HG03280 (cell line): ENCODE data around the gene RAPGEF2.

Source experiments
- ATAC-seq: cut with Tn5 transposase; IDR thresholded peaks from one replicate; pipeline ENCODE4 v1.9.1; 2021; ENCODE audit warnings: mild to moderate bottlenecking, moderate library complexity; ENCODE audit not compliant: unreplicated experiment

The RAPGEF2 gene

DNA sequence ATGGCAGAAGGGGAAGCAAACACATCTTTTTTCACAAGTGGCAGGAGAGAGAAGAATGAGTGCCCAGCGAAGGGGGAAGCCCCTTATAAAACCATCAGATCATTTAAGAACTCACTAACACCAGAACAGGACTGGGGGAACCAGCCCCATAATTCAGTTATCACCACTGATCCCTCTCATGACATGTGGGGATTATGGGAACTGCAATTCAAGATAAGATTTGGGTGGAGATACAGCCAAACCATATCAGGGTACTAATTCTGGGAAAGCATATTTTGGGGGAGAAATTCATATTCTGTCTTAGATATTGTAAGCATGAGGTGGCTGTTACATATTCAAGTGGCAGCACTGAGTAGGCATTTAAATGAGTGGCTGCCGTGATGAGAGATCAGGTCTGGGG lies 87.8 kb downstream of the RAPGEF2 start:
- no peak for ATAC-seq

- ATAC-seq = no peak
Observed at GRCh38 chr4:159191989-159192388, 89.1 kb downstream of the RAPGEF2 start.

GRCh38 chr4:159193046-159193620 lies 90.3 kb downstream of the RAPGEF2 start:
- no peak for ATAC-seq

DNA sequence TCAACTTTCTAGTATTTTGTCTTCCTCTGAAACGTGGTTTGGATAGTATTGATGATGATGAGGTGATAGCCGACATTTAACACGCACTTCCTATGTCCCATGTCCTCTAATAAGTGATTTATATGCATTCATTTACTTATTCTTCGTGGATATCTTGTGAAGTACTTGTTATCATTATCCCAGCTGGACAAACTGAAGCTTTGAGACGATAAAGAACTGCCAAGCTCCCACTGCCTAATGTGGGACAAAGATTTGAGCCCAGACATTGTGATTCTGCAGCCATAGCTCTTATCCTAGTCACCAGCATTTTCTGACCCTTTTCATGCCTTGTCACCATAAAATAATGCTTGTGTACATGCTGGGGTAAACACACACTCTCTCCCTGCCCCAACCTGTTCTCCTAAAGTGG lies 92.5 kb downstream of the RAPGEF2 start:
- no peak for ATAC-seq

- no peak for ATAC-seq
Observed at GRCh38 chr4:159197260-159197884, 94.5 kb downstream of the RAPGEF2 start.

DNA sequence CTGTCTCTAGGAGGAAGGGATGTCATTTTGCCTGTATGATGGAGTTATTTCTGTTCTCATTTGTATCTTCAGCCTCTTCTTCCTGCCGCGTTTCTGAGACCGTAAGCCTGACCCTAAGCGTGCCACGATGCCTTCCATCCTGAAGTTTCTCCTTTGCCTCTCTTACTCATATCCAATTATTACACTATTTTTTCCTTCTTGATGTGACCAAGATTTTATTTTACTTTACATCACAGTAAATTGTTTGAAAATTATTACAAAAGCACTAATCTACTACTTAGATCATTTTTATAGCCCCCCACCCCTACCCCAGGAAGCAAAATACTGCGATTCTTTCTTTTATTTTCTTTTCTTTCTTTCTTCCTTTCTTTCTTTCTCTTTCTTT lies 95.0 kb downstream of the RAPGEF2 start:
- no peak for ATAC-seq

- ATAC-seq = no peak
Observed at GRCh38 chr4:159199826-159200225, 96.9 kb downstream of the RAPGEF2 start.

DNA sequence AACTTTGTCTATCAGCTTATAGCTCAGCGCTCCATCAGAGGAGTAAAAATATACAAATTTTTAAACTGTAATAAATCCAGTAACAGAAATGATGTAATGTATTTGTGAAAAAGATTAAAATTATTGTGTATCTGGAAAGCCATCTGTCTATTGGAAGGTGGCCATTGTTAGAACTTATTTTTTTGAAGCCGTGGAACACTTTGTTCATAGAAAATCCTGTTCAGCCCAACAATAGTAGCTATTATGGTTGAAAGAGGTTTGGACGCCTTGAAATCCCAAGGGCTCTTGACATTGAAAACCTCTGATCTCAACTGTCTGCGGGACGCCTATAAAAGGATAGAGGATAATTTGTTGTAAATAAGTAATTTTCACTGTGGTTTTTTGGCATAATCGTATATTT lies 98.3 kb downstream of the RAPGEF2 start:
- ATAC-seq = no peak

DNA sequence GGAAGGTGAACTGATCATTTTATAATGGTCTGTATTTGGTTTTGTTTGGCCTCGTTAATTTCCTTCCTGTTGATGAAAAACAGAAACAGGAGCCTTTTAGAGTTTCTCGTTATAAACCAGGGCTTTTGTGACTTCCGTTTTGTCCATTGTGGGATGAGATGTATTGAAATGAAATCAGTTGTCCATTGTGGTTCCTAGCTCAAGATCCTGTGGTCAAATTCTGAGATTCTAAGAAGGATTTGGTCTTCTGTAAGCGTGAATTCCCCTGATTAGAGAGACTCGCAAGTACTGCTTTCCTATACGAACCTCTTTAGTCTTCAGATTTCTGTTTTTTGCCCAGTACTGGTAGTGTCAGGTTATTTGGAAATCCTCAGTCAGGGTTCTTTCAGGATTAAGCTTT lies 101.7 kb downstream of the RAPGEF2 start:
- no peak for ATAC-seq

- ATAC-seq = no peak
Observed at GRCh38 chr4:159205466-159205865, 102.6 kb downstream of the RAPGEF2 start.

DNA sequence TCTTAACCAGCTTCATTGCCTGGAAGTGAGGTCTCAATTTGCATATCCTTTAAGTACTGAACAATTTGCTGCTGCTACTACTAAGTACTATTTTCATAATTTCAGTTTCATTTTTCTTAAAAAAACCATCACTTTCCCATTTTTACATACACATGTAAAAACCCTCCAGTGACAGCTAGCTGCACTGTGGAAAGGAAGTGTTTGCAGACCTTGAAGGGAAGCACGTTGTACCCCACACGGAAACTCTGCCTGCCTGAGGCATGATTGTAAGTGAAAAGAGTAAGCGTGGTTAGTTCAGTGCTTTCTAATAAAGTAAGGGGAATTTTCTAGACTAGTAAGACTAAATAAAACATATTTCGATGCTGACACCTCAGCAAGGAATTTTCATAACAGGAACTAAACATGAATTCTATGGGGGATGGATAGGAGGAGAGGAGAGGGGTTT lies 103.6 kb downstream of the RAPGEF2 start:
- peak; percentile 69 for ATAC-seq

DNA sequence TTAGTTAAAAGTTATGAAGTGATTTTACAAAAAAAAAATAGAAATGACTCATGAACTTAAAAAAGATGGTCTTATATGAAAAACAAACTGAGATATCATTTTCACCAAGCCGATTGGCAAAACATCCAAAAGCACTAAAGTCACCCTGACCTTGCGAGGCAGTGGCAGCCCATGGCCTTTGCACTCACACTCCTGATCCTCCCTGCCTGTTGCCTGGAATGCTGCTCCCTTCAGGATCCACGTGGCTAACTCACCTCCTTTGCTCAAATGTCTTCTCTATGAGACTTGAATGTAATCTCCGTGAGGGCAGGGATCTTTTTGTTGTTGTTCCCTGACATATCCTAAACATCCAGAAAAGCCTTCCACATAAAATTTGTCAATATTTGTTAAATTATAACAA lies 106.4 kb downstream of the RAPGEF2 start:
- no peak for ATAC-seq

- ATAC-seq = no peak
Observed at GRCh38 chr4:159210975-159211374, 108.1 kb downstream of the RAPGEF2 start.

DNA sequence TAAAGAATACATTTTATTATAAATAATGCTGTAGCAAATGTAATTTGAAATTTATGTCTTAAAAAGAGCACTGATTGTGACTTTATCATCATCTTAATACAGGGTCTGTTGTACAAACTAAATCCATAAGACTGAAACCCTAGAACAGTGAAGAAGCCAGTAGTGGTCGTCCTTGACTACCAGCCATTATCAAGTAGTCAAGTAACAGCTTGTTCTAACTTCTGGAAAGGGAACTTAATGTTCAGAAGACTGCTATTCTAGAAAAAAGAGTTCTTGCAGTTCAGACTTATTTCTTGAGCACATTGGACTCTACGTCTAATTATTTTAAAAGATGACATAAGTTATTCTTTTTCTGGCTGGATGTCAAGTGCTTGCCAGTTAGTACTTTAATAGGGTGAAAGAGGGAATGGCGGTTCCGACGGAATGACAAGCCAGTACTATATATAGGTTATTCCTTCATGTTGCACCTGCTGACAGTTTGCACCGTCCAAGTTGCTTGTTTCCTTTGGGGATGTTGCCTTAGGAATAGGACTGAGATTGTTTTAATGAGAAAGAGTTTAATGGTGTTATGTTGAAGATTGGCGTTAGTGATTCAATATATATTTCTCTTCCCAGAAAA lies 109.9 kb downstream of the RAPGEF2 start:
- no peak for ATAC-seq

DNA sequence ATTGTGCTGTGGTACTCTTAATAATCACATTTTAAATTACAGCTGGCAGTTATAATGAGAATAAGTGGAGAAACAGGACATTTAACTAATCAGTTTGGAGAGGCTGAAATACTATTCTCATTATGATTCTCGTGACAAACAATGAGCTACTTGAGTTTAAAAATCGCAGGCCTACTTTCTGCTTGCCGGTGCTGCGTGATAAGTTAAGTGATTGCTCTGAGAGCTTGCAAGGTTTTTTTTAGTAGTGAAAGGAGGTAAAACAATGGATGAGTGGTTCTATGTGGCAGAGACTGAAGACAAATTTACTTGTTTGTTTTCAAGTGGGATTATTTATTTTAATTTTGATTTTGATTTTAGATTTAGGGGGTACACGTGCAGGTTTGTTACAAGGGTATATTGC lies 114.0 kb downstream of the RAPGEF2 start:
- ATAC-seq = no peak

DNA sequence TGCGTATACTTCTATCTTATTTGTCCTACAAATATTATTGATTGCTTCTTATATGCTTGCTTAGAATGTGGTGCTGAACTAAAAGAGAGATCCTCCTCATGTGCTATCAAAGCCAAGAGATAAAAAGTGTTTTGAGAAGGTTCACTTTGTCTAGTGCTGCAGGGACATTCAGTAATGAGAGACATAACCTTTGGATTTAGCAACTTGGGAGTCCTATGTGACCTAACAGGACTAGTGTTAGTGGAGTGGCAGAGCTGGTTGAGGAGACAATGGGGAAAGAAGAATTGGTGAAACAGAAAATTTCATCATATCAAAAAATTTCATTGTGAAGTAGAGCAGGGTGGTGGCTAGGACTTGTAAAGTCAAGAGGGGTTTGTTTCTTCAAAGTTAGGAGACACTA lies 117.0 kb downstream of the RAPGEF2 start:
- no peak for ATAC-seq

DNA sequence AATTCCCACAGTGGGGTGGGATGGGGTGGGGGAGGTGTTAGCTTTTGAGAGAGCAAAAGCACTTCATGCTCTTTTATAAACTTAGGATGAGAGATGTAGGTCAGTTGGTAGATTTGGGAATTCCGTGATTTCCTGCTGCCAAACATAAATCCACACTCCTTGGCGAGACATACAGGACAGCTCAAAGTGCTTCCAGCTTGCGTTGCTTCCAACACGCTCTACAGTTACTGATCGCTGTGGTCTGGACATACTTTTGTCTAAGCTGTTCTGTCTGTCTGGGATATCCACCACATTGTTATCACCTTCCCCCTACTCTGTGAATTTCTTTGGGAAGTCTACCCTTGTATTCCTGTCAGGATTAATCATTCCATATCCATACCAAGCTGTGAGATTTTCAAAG lies 117.5 kb downstream of the RAPGEF2 start:
- no peak for ATAC-seq

DNA sequence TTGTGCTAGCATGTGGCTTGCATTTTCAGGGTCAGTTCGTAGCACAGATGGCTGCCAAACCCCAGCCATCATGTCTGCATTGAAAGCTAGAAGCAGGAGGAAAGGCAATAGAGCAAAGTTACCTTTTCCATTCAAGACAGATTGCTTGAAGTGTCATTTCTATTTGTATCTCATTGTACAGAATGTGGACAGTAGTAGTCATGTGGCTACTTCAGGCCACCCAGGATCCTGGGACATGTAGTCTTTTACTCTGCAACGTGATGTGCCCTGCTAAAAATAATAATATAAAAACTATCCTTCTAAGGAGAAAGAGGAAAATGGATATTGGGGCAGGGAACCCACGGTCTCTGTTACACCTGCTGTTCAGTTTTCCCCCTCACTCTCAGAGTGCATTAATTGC lies 118.4 kb downstream of the RAPGEF2 start:
- no peak for ATAC-seq

DNA sequence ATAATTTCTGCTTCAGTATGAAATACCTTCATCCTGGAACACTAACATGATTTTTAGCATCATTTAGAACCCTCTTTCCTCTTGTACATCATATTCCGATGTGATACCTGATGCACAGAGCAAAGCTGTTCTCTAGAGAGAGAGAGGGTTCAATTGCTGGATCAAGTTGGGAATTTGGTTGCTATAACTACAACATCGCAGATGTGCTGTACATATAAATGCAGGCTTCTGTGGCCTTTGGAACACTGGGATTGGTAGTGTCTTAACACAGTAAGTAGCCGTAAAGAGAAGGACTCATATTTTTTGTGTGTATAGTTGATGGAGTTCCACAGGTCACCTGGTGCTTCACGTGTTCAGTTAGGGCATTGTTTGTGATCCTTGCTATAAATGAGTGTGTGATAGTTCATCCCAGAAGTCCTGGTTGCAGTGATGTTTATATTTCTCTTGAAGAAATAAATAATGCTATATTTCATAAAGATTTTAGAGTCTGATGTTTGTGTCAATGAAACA lies 119.2 kb downstream of the RAPGEF2 start:
- ATAC-seq = no peak

DNA sequence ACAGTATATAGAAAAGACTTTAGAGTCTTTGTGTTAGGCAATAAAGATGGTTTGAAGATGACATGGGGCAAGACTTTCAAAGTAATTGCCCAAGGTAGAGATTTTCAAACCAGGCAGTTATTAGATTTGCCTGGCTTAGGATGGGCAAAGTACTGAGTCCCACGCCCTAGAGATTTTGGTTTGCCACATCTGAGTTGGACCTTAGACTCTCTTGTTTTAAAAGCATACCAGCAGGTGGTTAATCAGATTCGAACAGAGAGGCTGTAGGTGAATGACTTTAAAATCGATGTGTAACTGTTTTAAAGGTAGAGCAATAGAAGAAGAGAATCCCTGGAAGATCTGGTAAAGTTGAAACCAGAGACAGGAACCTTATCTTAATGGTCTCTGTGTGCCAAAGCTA lies 121.5 kb downstream of the RAPGEF2 start:
- no peak for ATAC-seq

DNA sequence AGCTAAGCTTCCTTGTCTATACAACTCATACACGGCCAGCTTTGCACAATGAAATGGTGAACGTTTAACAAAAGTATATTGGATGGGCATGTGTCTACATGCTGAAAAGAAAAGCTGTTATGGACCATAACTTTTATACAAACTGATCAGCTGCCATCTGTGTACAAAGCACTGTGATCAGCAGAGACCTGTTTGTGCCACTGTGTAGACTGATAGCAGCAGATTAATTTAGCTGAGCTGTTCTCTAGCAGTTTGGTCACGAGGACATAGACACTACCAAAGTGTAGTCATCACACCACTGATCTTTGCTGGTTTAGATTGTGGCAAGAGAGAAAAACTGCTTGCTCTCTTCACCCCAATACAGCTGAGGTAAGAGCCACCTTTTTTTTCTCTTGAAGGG lies 124.5 kb downstream of the RAPGEF2 start:
- no peak for ATAC-seq

DNA sequence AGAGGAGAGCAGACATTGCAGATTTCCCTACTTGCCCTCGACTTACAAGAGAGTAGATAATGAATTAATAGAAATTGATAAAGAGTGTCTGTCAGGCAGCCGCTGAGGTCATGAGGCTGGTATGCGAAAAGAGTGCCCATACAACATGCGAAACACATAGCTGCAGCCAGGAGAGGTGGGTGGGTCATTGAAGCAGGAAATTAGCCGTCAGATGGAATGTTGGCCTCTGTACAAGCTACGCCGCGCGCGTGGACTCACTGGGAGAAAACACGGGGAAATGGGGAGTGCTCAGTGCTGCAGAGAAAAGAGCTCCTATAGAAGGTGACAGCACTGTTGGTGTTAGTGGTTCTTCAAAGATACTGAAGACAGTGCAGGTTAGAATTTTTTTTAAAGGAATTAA lies 125.1 kb downstream of the RAPGEF2 start:
- ATAC-seq = no peak
